BJ (cell line): ENCODE data around the gene MUC5B. TPM values are rescaled to one million over a fixed set of nuclear protein-coding genes. Genes with fewer than 3 reads are reported as not detected.

Source experiments
- CTCF ChIA-PET: fragments of 350-600 bp; formaldehyde crosslinking; extraction: SDS; loops from one replicate; lab custom pipeline; 2021; ENCODE audit warnings: antibody characterized with exemption, inconsistent platforms; lab: Yijun Ruan, JAX
- POLR2A ChIA-PET: fragments of 300-600 bp; sonication (Branson Sonifier 250); formaldehyde crosslinking; extraction: SDS; loops from one replicate; lab custom pipeline; 2021; ENCODE audit warnings: antibody characterized with exemption; lab: Charles Lee
- DNase-seq: peaks from one replicate; pipeline ENCODE4 v3.0.0-alpha.2; 2011; ENCODE audit warnings: low read depth
- H3K27me3 ChIP-seq: 2 replicates; pipeline ENCODE4 v1.6.0; 2011; ENCODE audit warnings: low read length; ENCODE audit not compliant: control insufficient read depth, insufficient read depth
- H3K36me3 ChIP-seq: 2 replicates; pipeline ENCODE4 v1.5.1; 2011; ENCODE audit warnings: low read length; ENCODE audit not compliant: control insufficient read depth, insufficient read depth
- H3K4me3 ChIP-seq: 2 replicates; pipeline ENCODE4 v1.5.1; 2011; ENCODE audit warnings: low read depth, mild to moderate bottlenecking, control low read depth, low read length
- CTCF ChIP-seq: IDR thresholded peaks from 2 replicates; pipeline ENCODE4 v1.5.1; 2011; ENCODE audit warnings: low read depth, mild to moderate bottlenecking, control low read depth, inconsistent platforms, low read length, moderate library complexity; ENCODE audit not compliant: insufficient read depth
- polyA plus RNA-seq: library from polyadenylated mRNA; depleted of rRNA; stranded (reverse); fragments of >200 nt; gene quantifications from 2 replicates; pipeline ENCODE4 v1.2.3, GENCODE V29; 2011

Gene MUC5B
- polyA plus RNA-seq, 1 experiment = not detected

GRCh38 chr11:1290052-1291040 lies 67.5 kb downstream of the MUC5B start:
- CTCF ChIA-PET = no interaction called here

GRCh38 chr11:1291295-1292017 lies 68.6 kb downstream of the MUC5B start:
- Histone ChIP-seq H3K36me3 (peaks cover 33% of the 10 kb centered on the region), H3K4me3 (no peak overlapping the region), H3K27me3 (no peaks in the 10 kb centered on the region)
- ChIA-PET CTCF (no interaction called here), POLR2A (no interaction called here)
- no peak for TF ChIP-seq CTCF
- DNase-seq = no peak

More at GRCh38 chr11:1290052-1291040, 67.5 kb downstream of the MUC5B start:
- Histone ChIP-seq H3K36me3 (peaks cover 38% of the 10 kb centered on the region), H3K4me3 (no peak overlapping the region), H3K27me3 (no peaks in the 10 kb centered on the region)
- POLR2A ChIA-PET = no interaction called here
- no peak for TF ChIP-seq CTCF
- no peak for DNase-seq

GRCh38 chr11:1292018-1292643 lies 69.3 kb downstream of the MUC5B start:
- H3K36me3 ChIP-seq = peaks cover 28% of the 10 kb centered on the region
- DNase-seq = no peak
- CTCF ChIA-PET = no interaction called here

GRCh38 chr11:1292644-1293618 lies 70.1 kb downstream of the MUC5B start:
- no peak for TF ChIP-seq CTCF

More at GRCh38 chr11:1292018-1292643, 69.3 kb downstream of the MUC5B start:
- POLR2A ChIA-PET = no interaction called here
- Histone ChIP-seq H3K4me3 (no peak overlapping the region), H3K27me3 (no peaks in the 10 kb centered on the region)
- TF ChIP-seq CTCF = no peak

More at GRCh38 chr11:1292644-1293618, 70.1 kb downstream of the MUC5B start:
- H3K36me3 ChIP-seq = peaks cover 28% of the 10 kb centered on the region
- DNase-seq = no peak
- H3K4me3 ChIP-seq = no peak overlapping the region
- POLR2A ChIA-PET = no interaction called here
- CTCF ChIA-PET = interaction anchor here (1.3 to 1.6 kb wide), 3 partner anchors 12 to 223 kb away, joined by 3 to 5 read pairs (median 4); partner anchors contain the start of gene TOLLIP
- H3K27me3 ChIP-seq = no peaks in the 10 kb centered on the region
